K562 (cell line): ENCODE measurements around the gene QPRT. TPM values are rescaled to one million over a fixed set of nuclear protein-coding genes. Genes with fewer than 3 reads are reported as not detected.

Source experiments
- ATAC-seq: fragments of 200-7000 bp; cut with Tn5 transposase; 3 replicates; pipeline ENCODE4 v1.9.1; 2020; ENCODE audit warnings: moderate library complexity
- BruUV-seq: library from RNA; stranded (reverse); fragments of 400-500 nt; replicated peaks from 2 replicates; lab custom pipeline; 2021; lab: Mats Ljungman, UMichigan
- CTCF ChIA-PET: fragments of 300-600 bp; formaldehyde crosslinking; extraction: SDS; loops from one replicate; lab custom pipeline; 2021; ENCODE audit warnings: low intra/inter-chr PET ratio; lab: Yijun Ruan, JAX
- POLR2A ChIA-PET: fragments of 300-600, 350-650 bp; sonication (Branson Sonifier 250); formaldehyde crosslinking; extraction: SDS; loops from one replicate; lab custom pipeline; 2021; ENCODE audit warnings: antibody characterized with exemption, inconsistent platforms; lab: Yijun Ruan, JAX
- DNase-seq, 4 experiments: peaks; one replicate each; pipeline versions ENCODE4 v3.0.0 to v3.0.0-alpha.2; 2011 to 2018; ENCODE audit warnings: low spot score in 3 of 4, mixed read lengths in 3 of 4; ENCODE audit errors: extremely low read depth in 1 of 4
- FAIRE-seq: peaks from 2 replicates; lab custom pipeline; 2011; peaks lifted over from hg19 to GRCh38; lab: Jason Lieb, UNC
- H2AFZ ChIP-seq: 2 replicates; pipeline ENCODE4 v1.6.0; 2011; ENCODE audit warnings: low read depth, low read length, control low read depth, inconsistent platforms
- H3K27ac ChIP-seq: fragments of 200-600 bp; 3 replicates; pipeline ENCODE4 v1.8.0; 2011; ENCODE audit warnings: low read depth, mild to moderate bottlenecking, control low read depth, inconsistent platforms, low read length, moderate library complexity, mixed read lengths; ENCODE audit errors: extremely low read depth
- H3K27me3 ChIP-seq, 2 experiments: fragments of 300-600 bp in 1 of 2; 2 replicates in 1 of 2; 3 replicates in 1 of 2; pipeline versions ENCODE4 v1.6.0 to v1.8.0; 2011; ENCODE audit warnings: inconsistent platforms in 2 of 2, low read length in 2 of 2, mild to moderate bottlenecking in 1 of 2, mixed read lengths in 1 of 2, moderate library complexity in 1 of 2; ENCODE audit not compliant: control insufficient read depth in 2 of 2, insufficient read depth in 2 of 2
- H3K36me3 ChIP-seq: fragments of 300-600 bp; 3 replicates; pipeline ENCODE4 v1.8.0; 2011; ENCODE audit warnings: mild to moderate bottlenecking, low read length, inconsistent platforms; ENCODE audit not compliant: control insufficient read depth, insufficient read depth
- H3K4me1 ChIP-seq, 2 experiments: fragments of 200-600 bp in 1 of 2; replicated peaks in 1 of 2; 2 replicates in 1 of 2; 3 replicates in 1 of 2; pipeline versions ENCODE4 v1.5.1 to v1.8.0; 2011; ENCODE audit warnings: inconsistent platforms in 2 of 2, low read length in 2 of 2, mild to moderate bottlenecking in 1 of 2, mixed read lengths in 1 of 2, moderate library complexity in 1 of 2; ENCODE audit not compliant: control insufficient read depth in 2 of 2, insufficient read depth in 2 of 2
- H3K4me2 ChIP-seq: 2 replicates; pipeline ENCODE4 v1.6.1; 2011; ENCODE audit warnings: low read length, control low read depth, inconsistent platforms, mixed read lengths; ENCODE audit not compliant: insufficient read depth
- H3K4me3 ChIP-seq: fragments of 200-600 bp; sonication (generic), shearing (Covaris generic); 2 replicates; pipeline ENCODE4 v1.5.1; 2016; ENCODE audit warnings: control low read depth, inconsistent platforms
- H3K79me2 ChIP-seq: fragments of 200-600 bp; 3 replicates; pipeline ENCODE4 v1.8.0; 2011; ENCODE audit warnings: low read length, inconsistent platforms; ENCODE audit not compliant: control insufficient read depth, insufficient read depth
- H3K9ac ChIP-seq, 2 experiments: 2 replicates each; pipeline versions ENCODE4 v1.6.0 to v1.6.1; 2011; ENCODE audit warnings: low read depth in 2 of 2, low read length in 2 of 2, control low read depth in 1 of 2, inconsistent platforms in 1 of 2, mild to moderate bottlenecking in 1 of 2, mixed read lengths in 1 of 2; ENCODE audit not compliant: insufficient read depth in 1 of 2
- H3K9me1 ChIP-seq: one replicate; pipeline ENCODE4 v1.6.0; 2011; ENCODE audit warnings: inconsistent platforms, mild to moderate bottlenecking, low read length, moderate library complexity; ENCODE audit not compliant: control insufficient read depth, insufficient read depth
- H3K9me3 ChIP-seq: replicated peaks from 2 replicates; pipeline ENCODE4 v1.5.1; 2011; ENCODE audit warnings: low read depth, low read length, inconsistent platforms; ENCODE audit not compliant: control insufficient read depth, insufficient read depth
- H4K20me1 ChIP-seq: replicated peaks from 2 replicates; pipeline ENCODE4 v1.6.1; 2011; ENCODE audit warnings: low read length, inconsistent platforms, mixed read lengths; ENCODE audit not compliant: control insufficient read depth, insufficient read depth
- CTCF ChIP-seq, 3 experiments: IDR thresholded peaks in 2 of 3; conservative IDR thresholded peaks in 1 of 3; 2 replicates each; pipeline ENCODE4 v1.5.1; 2011 to 2012; ENCODE audit warnings: low read length in 3 of 3, mild to moderate bottlenecking in 3 of 3, control low read depth in 2 of 3, improper control_type of control experiment in 1 of 3, inconsistent platforms in 1 of 3, low read depth in 1 of 3, mixed read lengths in 1 of 3, moderate library complexity in 1 of 3; ENCODE audit not compliant: insufficient read depth in 2 of 3
- ESRRA ChIP-seq: fragments of 450-650 bp; IDR thresholded peaks from 2 replicates; pipeline ENCODE4 v1.6.1; 2014; ENCODE audit warnings: low read depth, mild to moderate bottlenecking, moderate library complexity, borderline replicate concordance
- GABPB1 ChIP-seq: sonication (generic); formaldehyde crosslinking; IDR thresholded peaks from 2 replicates; pipeline ENCODE4 v1.8.0; 2022; ENCODE audit warnings: mild to moderate bottlenecking, missing genetic modification reagents
- HLTF ChIP-seq: fragments of 450-650 bp; IDR thresholded peaks from 2 replicates; pipeline ENCODE4 v1.6.1; 2016
- LCOR ChIP-seq: sonication (generic); formaldehyde crosslinking; IDR thresholded peaks from 2 replicates; pipeline ENCODE4 v1.8.0; 2022; ENCODE audit warnings: mild to moderate bottlenecking, missing genetic modification reagents
- MAZ ChIP-seq, 2 experiments: fragments of 450-650 bp in 1 of 2; sonication (generic) in 1 of 2; formaldehyde crosslinking; IDR thresholded peaks in 1 of 2; conservative IDR thresholded peaks in 1 of 2; 2 replicates each; pipeline versions ENCODE4 v1.4.0 to v1.5.0; 2020; ENCODE audit warnings: mild to moderate bottlenecking in 1 of 2, missing genetic modification reagents in 1 of 2
- MXD1 ChIP-seq: fragments of 250-450 bp; sonication (Bioruptor Pico); IDR thresholded peaks from 2 replicates; pipeline ENCODE4 v1.8.0; 2021; ENCODE audit warnings: borderline replicate concordance, mild to moderate bottlenecking, moderate library complexity; ENCODE audit not compliant: poor library complexity, severe bottlenecking
- RAD21 ChIP-seq, 2 experiments: fragments of 250-450 bp in 1 of 2; fragments of 450-650 bp in 1 of 2; sonication (Bioruptor Pico) in 1 of 2; formaldehyde crosslinking in 1 of 2; IDR thresholded peaks in 1 of 2; conservative IDR thresholded peaks in 1 of 2; 2 replicates each; pipeline versions ENCODE4 v1.4.0 to v1.8.0; 2020 to 2022; ENCODE audit warnings: mild to moderate bottlenecking in 2 of 2, moderate library complexity in 1 of 2
- RFX1 ChIP-seq: fragments of 450-650 bp; IDR thresholded peaks from 2 replicates; pipeline ENCODE4 v1.6.1; 2016; ENCODE audit warnings: mild to moderate bottlenecking, moderate library complexity
- ZNF699 ChIP-seq: fragments of 250-450 bp; sonication (Bioruptor Pico); IDR thresholded peaks from 2 replicates; pipeline ENCODE4 v1.8.0; 2021; ENCODE audit warnings: mild to moderate bottlenecking, moderate library complexity; ENCODE audit not compliant: insufficient replicate concordance
- WGBS: fragments of 100-300 bp; shearing (Covaris generic); methylation state at CpG from one replicate; pipeline ENCODE4 v1.1.6; 2016; ENCODE audit warnings: low coverage, mixed read lengths; ENCODE audit not compliant: insufficient coverage; ENCODE audit errors: missing lambda C conversion rate; 5-methylcytosine and 5-hydroxymethylcytosine counted together
- in situ Hi-C: fragments of 300-500 bp; cut with MboI; formaldehyde crosslinking; loops from 4 replicates; pipeline ENCODE4 v1.15.0; 2018; ENCODE audit warnings: inconsistent platforms, mixed read lengths
- intact Hi-C: fragments of 100-400 bp; cut with micrococcal nuclease; formaldehyde crosslinking; loops from 2 replicates; pipeline ENCODE4 v1.14.2; 2022
- polyA plus RNA-seq, 8 experiments: library from polyadenylated mRNA; depleted of rRNA in 4 of 8; stranded (reverse) in 5 of 8; unstranded in 3 of 8; fragments of >200 nt; fragmentation: Nextera tagmentation in 2 of 8; fragmentation: Illumina TruSeq in 1 of 8; extraction: Ambion mirVana in 2 of 8; extraction: Trizol in 1 of 8; gene quantifications; 2 replicates each; pipeline versions ENCODE4 v1.2.1 to v1.2.3, GENCODE V29; 2011 to 2014; ENCODE audit warnings: inconsistent platforms in 1 of 8, missing spikeins in 1 of 8
- total RNA-seq, 7 experiments: library from RNA; depleted of rRNA in 6 of 7; stranded (reverse); fragments of >200 nt in 6 of 7; fragmentation: Illumina TruSeq in 2 of 7; extraction: Trizol in 2 of 7; gene quantifications; 2 replicates each; pipeline versions ENCODE4 v1.2.1 to v1.2.3, GENCODE V29; 2011 to 2021; ENCODE audit warnings: low replicate concordance in 1 of 7
- TF ChIP-seq, protein P1 (sequence below): fragments of 250-450 bp; sonication (Bioruptor Pico); IDR thresholded peaks from 2 replicates; pipeline ENCODE4 v1.6.1; 2021; ENCODE audit warnings: mild to moderate bottlenecking
- TF ChIP-seq, protein P2 (sequence below): sonication (generic); formaldehyde crosslinking; IDR thresholded peaks from 2 replicates; pipeline ENCODE4 v1.8.0; 2022; ENCODE audit warnings: missing genetic modification reagents, mild to moderate bottlenecking, moderate library complexity, borderline replicate concordance

Gene QPRT
- total and polyA plus RNA-seq, 9 of the 15 experiments (the other 6 are each of a cell fraction or from before 2014, with no cell fraction given): 7.7 to 112 (median 64.1) TPM

- 22% methylated on average over 6 of the region's 6 CpGs for WGBS
- no peaks in the 10 kb centered on the region for H3K36me3 ChIP-seq
- H3K4me2 ChIP-seq: peak overlapping the region; percentile 60
- H3K79me2 ChIP-seq: no peaks in the 10 kb centered on the region
- H3K27ac ChIP-seq: no peak overlapping the region
- H2AFZ ChIP-seq: peak overlapping the region; percentile 86
- ATAC-seq: peak; percentile 89
- in situ Hi-C loops (no loop called here), intact Hi-C loops (no loop called here)
- peak; percentile 35 to 58 (median 46) for DNase-seq
- no peaks in the 10 kb centered on the region for H3K9me3 ChIP-seq
- no peaks in the 10 kb centered on the region for H3K9me1 ChIP-seq
- H3K27me3 ChIP-seq: no peaks in the 10 kb centered on the region
- no peaks in the 10 kb centered on the region for H4K20me1 ChIP-seq
- peak; percentile 78 for FAIRE-seq
- peaks cover 0 to 3% of the 10 kb centered on the region in 2 experiments; a peak in 4 of 5 replicates for H3K4me1 ChIP-seq
- H3K4me3 ChIP-seq: no peak overlapping the region
- peak overlapping the region; percentile 11 to 82; a peak in 1 of 4 replicates for H3K9ac ChIP-seq
- BruUV-seq: no TSS peak
- POLR2A ChIA-PET: interaction anchor here (0.6 to 1.2 kb wide), 5 partner anchors 10 to 112 kb away, joined by 3 to 4 read pairs (median 3); no protein-coding TSS in a partner anchor
- CTCF ChIA-PET: interaction anchor here (0.6 to 0.7 kb wide), 2 partner anchors 37 to 61 kb away, joined by 3 to 4 read pairs; partner anchors contain the start of gene KIF22
- no peak for TF ChIP-seq HLTF
- 0 out of 2 replicates have a peak, but pooled peaks have one; percentile 15 for TF ChIP-seq ESRRA
- TF ChIP-seq, protein P1, sequence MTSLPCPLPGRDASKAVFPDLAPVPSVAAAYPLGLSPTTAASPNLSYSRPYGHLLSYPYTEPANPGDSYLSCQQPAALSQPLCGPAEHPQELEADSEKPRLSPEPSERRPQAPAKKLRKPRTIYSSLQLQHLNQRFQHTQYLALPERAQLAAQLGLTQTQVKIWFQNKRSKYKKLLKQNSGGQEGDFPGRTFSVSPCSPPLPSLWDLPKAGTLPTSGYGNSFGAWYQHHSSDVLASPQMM (CRISPR knock-in tag): no peak
- TF ChIP-seq MAZ (CRISPR knock-in tag; conservative IDR thresholded peaks at IDR 0.05 in 1 of 2, IDR thresholded peaks at IDR 0.05 in 1 of 2): 0 out of 4 replicates have a peak, but pooled peaks of 1 of the 2 experiments have one; percentile 24
- no peak for TF ChIP-seq ZNF699
- no peak for TF ChIP-seq RFX1
- TF ChIP-seq RAD21 (CRISPR knock-in tag; conservative IDR thresholded peaks at IDR 0.05 in 1 of 2, IDR thresholded peaks at IDR 0.05 in 1 of 2): peak; percentile 66 to 74
- TF ChIP-seq GABPB1 (CRISPR knock-in tag): 0 out of 2 replicates have a peak, but pooled peaks have one; percentile 26
- TF ChIP-seq MXD1 (CRISPR knock-in tag): no peak
- peak; percentile 55; the same call in 1 of the 2 replicates for TF ChIP-seq LCOR (CRISPR knock-in tag)
- TF ChIP-seq CTCF (IDR thresholded peaks at IDR 0.05 in 2 of 3, conservative IDR thresholded peaks at IDR 0.05 in 1 of 3; ENCODE audit: insufficient read depth in 2 of 3, low read depth in 1 of 3, low read length in 3 of 3): peak; percentile 82 to 93 (median 87)
- TF ChIP-seq, protein P2, sequence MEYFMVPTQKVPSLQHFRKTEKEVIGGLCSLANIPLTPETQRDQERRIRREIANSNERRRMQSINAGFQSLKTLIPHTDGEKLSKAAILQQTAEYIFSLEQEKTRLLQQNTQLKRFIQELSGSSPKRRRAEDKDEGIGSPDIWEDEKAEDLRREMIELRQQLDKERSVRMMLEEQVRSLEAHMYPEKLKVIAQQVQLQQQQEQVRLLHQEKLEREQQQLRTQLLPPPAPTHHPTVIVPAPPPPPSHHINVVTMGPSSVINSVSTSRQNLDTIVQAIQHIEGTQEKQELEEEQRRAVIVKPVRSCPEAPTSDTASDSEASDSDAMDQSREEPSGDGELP (CRISPR knock-in tag): peak; percentile 40; the same call in 1 of the 2 replicates
These were observed 50.1 kb downstream of the QPRT start for GRCh38 chr16:29729116-29729521.
